ENCODE measurements around the gene ZC2HC1C. TPM values are rescaled to one million over a fixed set of nuclear protein-coding genes. Genes with fewer than 3 reads are reported as not detected.
A peak's percentile ranks its signal among the peaks of the same experiment; 100 is the strongest.
"Not testable (repeated sequence)": the region's sequence is repeated elsewhere in the genome, so short reads cannot be mapped to it uniquely, and the experiment has no call there.

The ZC2HC1C gene
- total RNA-seq, 1 donor from 2014 or later: 0.93 TPM

- no peak for DNase-seq (ENCODE audit: extremely low read depth, low read depth, low spot score)
These were observed 15.8 kb upstream of the ZC2HC1C start for GRCh38 chr14:75053396-75054291.

GRCh38 chr14:75054421-75054820 is 15.0 kb upstream of the ZC2HC1C start:
- no peak for DNase-seq (ENCODE audit: extremely low read depth, low read depth, low spot score)

GRCh38 chr14:75059642-75060041 is 9.8 kb upstream of the ZC2HC1C start:
- DNase-seq (ENCODE audit: extremely low read depth, low read depth, low spot score): no peak

- DNase-seq (ENCODE audit: extremely low read depth, low read depth, low spot score): no peak
These were observed 9.0 kb upstream of the ZC2HC1C start for GRCh38 chr14:75060420-75060819.

- DNase-seq (ENCODE audit: extremely low read depth, low read depth, low spot score): no peak
These were observed 6.4 kb upstream of the ZC2HC1C start for GRCh38 chr14:75063013-75063412.

- no peak for DNase-seq (ENCODE audit: extremely low read depth, low read depth, low spot score)
These were observed 5.8 kb upstream of the ZC2HC1C start, which contains the start of gene ACYP1 for GRCh38 chr14:75063491-75064204. ACYP1 (minus strand) TSS chr14:75064024; CDS start chr14:75063553, 471 bp downstream.

GRCh38 chr14:75064205-75064567 is 5.3 kb upstream of the ZC2HC1C start:
- DNase-seq (ENCODE audit: extremely low read depth, low read depth, low spot score): no peak

- no peak for DNase-seq (ENCODE audit: extremely low read depth, low read depth, low spot score)
These were observed 2.8 kb upstream of the ZC2HC1C start for GRCh38 chr14:75066691-75067090.

- DNase-seq (ENCODE audit: extremely low read depth, low read depth, low spot score): no peak
These were observed 2.2 kb upstream of the ZC2HC1C start for GRCh38 chr14:75067212-75067611.

- not testable (repeated sequence) for DNase-seq (ENCODE audit: extremely low read depth, low read depth, low spot score)
These were observed 1.7 kb upstream of the ZC2HC1C start for GRCh38 chr14:75067765-75068164.

GRCh38 chr14:75068294-75069120 is 934 bp upstream of the ZC2HC1C start:
- no peak for DNase-seq (ENCODE audit: extremely low read depth, low read depth, low spot score)

- no peak for DNase-seq (ENCODE audit: extremely low read depth, low read depth, low spot score)
These were observed 337 bp downstream of the ZC2HC1C start for GRCh38 chr14:75069811-75070145.

GRCh38 chr14:75070383-75070782 is 942 bp downstream of the ZC2HC1C start:
- no peak for DNase-seq (ENCODE audit: extremely low read depth, low read depth, low spot score)

GRCh38 chr14:75077794-75078193 is 8.4 kb downstream of the ZC2HC1C start:
- no peak for DNase-seq (ENCODE audit: extremely low read depth, low read depth, low spot score)

GRCh38 chr14:75079521-75079920 is 10.1 kb downstream of the ZC2HC1C start:
- DNase-seq (ENCODE audit: extremely low read depth, low read depth, low spot score): no peak

GRCh38 chr14:75081660-75082229 is 12.3 kb downstream of the ZC2HC1C start:
- DNase-seq (ENCODE audit: extremely low read depth, low read depth, low spot score): no peak

GRCh38 chr14:75083271-75083670 is 13.8 kb downstream of the ZC2HC1C start:
- DNase-seq (ENCODE audit: extremely low read depth, low read depth, low spot score): no peak

GRCh38 chr14:75084513-75084912 is 15.1 kb downstream of the ZC2HC1C start:
- no peak for DNase-seq (ENCODE audit: extremely low read depth, low read depth, low spot score)

- no peak for DNase-seq (ENCODE audit: extremely low read depth, low read depth, low spot score)
These were observed 18.7 kb downstream of the ZC2HC1C start for GRCh38 chr14:75088153-75088552.

GRCh38 chr14:75088566-75089373 is 19.3 kb downstream of the ZC2HC1C start:
- peak; percentile 37 for DNase-seq (ENCODE audit: extremely low read depth, low read depth, low spot score)

Data from glomerular endothelial cell (primary cell).